Endodermal cell (in vitro differentiated cells): Measurements from ENCODE around the gene PCDHA4. TPM values are rescaled to one million over a fixed set of nuclear protein-coding genes. Genes with fewer than 3 reads are reported as not detected.

Experiments used
- DNase-seq: peaks from one replicate; pipeline ENCODE4 v3.0.0-alpha.2; 2017
- H3K27ac ChIP-seq: 2 replicates; pipeline ENCODE4 v1.5.1; 2013; ENCODE audit warnings: mild to moderate bottlenecking, low read depth, low read length, moderate library complexity
- H3K27me3 ChIP-seq: 2 replicates; pipeline ENCODE4 v1.6.1; 2013; ENCODE audit warnings: mild to moderate bottlenecking, low read length, moderate library complexity; ENCODE audit not compliant: insufficient read depth, control insufficient read depth, poor library complexity, severe bottlenecking
- H3K36me3 ChIP-seq: 2 replicates; pipeline ENCODE4 v1.7.0; 2013; ENCODE audit warnings: mild to moderate bottlenecking, low read length, moderate library complexity; ENCODE audit not compliant: control insufficient read depth, insufficient read depth
- H3K4me1 ChIP-seq: one replicate; pipeline ENCODE4 v1.7.0; 2013; ENCODE audit warnings: low read length; ENCODE audit not compliant: control insufficient read depth, insufficient read depth
- H3K4me3 ChIP-seq: 2 replicates; pipeline ENCODE4 v1.5.1; 2013; ENCODE audit warnings: mild to moderate bottlenecking, low read length, moderate library complexity
- H3K9ac ChIP-seq: 2 replicates; pipeline ENCODE4 v1.6.1; 2013; ENCODE audit warnings: mild to moderate bottlenecking, low read length, moderate library complexity; ENCODE audit not compliant: poor library complexity, severe bottlenecking; ENCODE audit errors: extremely low read depth
- H3K9me3 ChIP-seq: 2 replicates; pipeline ENCODE4 v1.6.1; 2013; ENCODE audit warnings: mild to moderate bottlenecking, low read length, moderate library complexity; ENCODE audit not compliant: control insufficient read depth
- H3K27ac Mint-ChIP-seq: 2 replicates; pipeline ENCODE4 v1.8.0; 2020; ENCODE audit warnings: mixed read lengths
- H3K27me3 Mint-ChIP-seq: 2 replicates; pipeline ENCODE4 v1.8.0; 2021; ENCODE audit warnings: mild to moderate bottlenecking, mixed read lengths; ENCODE audit not compliant: insufficient read depth
- H3K36me3 Mint-ChIP-seq: 2 replicates; pipeline ENCODE4 v1.8.0; 2020; ENCODE audit warnings: low read depth, mixed read lengths
- H3K4me1 Mint-ChIP-seq: 2 replicates; pipeline ENCODE4 v1.8.0; 2020; ENCODE audit warnings: mixed read lengths
- H3K4me3 Mint-ChIP-seq: 2 replicates; pipeline ENCODE4 v1.8.0; 2020; ENCODE audit warnings: mild to moderate bottlenecking, moderate library complexity, mixed read lengths
- H3K9me3 Mint-ChIP-seq: 2 replicates; pipeline ENCODE4 v1.8.0; 2020; ENCODE audit warnings: mild to moderate bottlenecking, mixed read lengths
- WGBS, 2 experiments: methylation state at CpG; one replicate each; pipeline versions ENCODE4 v1.1.5 to v1.1.7; 2013; ENCODE audit warnings: missing lambda C conversion rate in 2 of 2, mixed read lengths in 1 of 2; ENCODE audit not compliant: insufficient coverage in 1 of 2, insufficient read length in 1 of 2; 5-methylcytosine and 5-hydroxymethylcytosine counted together
- total RNA-seq, 2 donors: library from RNA; stranded (reverse); fragmentation: NEBNext Ultra II Directional in 1 of 2; extraction: Animal tissue kit (Norgen Biotek cat#: 25700) in 1 of 2; gene quantifications; 2 replicates in 1 of 2; 3 replicates in 1 of 2; pipeline ENCODE4 v1.2.1, GENCODE V29; 2021
- TF ChIP-seq, protein P1 (sequence below): fragments of 200-600 bp; sonication (generic); conservative IDR thresholded peaks from 2 replicates; pipeline ENCODE4 v1.5.0; 2021; ENCODE audit warnings: antibody characterized with exemption, mild to moderate bottlenecking

Gene PCDHA4
- total RNA-seq, 2 donors from 2014 or later: 5.6 to 6.3 TPM

DNA sequence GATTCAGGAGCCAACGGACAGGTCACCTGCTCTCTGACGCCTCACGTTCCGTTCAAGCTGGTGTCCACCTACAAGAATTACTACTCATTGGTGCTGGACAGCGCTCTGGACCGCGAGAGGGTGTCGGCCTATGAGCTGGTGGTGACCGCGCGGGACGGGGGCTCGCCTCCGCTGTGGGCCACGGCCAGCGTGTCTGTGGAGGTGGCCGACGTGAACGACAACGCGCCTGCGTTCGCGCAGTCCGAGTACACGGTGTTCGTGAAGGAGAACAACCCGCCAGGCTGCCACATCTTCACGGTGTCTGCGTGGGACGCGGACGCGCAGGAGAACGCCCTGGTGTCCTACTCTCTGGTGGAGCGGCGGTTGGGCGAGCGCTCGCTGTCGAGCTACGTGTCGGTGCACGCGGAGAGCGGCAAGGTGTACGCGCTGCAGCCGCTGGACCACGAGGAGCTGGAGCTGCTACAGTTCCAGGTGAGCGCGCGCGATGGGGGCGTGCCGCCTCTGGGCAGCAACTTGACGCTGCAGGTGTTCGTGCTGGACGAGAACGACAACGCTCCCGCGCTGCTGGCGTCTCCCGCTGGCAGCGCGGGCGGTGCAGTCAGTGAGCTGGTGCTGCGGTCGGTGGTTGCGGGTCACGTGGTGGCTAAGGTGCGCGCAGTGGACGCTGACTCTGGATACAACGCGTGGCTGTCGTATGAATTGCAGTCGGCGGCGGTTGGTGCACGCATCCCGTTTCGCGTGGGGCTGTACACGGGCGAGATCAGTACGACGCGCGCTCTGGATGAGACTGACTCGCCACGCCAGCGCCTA is 50.5 kb downstream of the PCDHA4 start:
- Mint-ChIP-seq H3K36me3 (peaks cover 41% of the 10 kb centered on the region), H3K27me3 (no peaks in the 10 kb centered on the region), H3K27ac (no peak overlapping the region), H3K9me3 (peaks cover 37% of the 10 kb centered on the region), H3K4me1 (peaks cover 6% of the 10 kb centered on the region), H3K4me3 (peak overlapping the region; percentile 96)
- H3K9ac ChIP-seq: no peak overlapping the region
- H3K36me3 ChIP-seq: no peaks in the 10 kb centered on the region
- DNase-seq: peak; percentile 42
- TF ChIP-seq, protein P1, sequence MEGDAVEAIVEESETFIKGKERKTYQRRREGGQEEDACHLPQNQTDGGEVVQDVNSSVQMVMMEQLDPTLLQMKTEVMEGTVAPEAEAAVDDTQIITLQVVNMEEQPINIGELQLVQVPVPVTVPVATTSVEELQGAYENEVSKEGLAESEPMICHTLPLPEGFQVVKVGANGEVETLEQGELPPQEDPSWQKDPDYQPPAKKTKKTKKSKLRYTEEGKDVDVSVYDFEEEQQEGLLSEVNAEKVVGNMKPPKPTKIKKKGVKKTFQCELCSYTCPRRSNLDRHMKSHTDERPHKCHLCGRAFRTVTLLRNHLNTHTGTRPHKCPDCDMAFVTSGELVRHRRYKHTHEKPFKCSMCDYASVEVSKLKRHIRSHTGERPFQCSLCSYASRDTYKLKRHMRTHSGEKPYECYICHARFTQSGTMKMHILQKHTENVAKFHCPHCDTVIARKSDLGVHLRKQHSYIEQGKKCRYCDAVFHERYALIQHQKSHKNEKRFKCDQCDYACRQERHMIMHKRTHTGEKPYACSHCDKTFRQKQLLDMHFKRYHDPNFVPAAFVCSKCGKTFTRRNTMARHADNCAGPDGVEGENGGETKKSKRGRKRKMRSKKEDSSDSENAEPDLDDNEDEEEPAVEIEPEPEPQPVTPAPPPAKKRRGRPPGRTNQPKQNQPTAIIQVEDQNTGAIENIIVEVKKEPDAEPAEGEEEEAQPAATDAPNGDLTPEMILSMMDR: no peak
- H3K9me3 ChIP-seq: peaks cover 5% of the 10 kb centered on the region
- H3K27ac ChIP-seq: no peak overlapping the region
- 97 to 99% methylated on average over 77 to 94 of the region's 94 CpGs for WGBS, 2 experiments
- H3K4me1 ChIP-seq: no peaks in the 10 kb centered on the region
- H3K27me3 ChIP-seq: no peaks in the 10 kb centered on the region
- H3K4me3 ChIP-seq: no peak overlapping the region

DNA sequence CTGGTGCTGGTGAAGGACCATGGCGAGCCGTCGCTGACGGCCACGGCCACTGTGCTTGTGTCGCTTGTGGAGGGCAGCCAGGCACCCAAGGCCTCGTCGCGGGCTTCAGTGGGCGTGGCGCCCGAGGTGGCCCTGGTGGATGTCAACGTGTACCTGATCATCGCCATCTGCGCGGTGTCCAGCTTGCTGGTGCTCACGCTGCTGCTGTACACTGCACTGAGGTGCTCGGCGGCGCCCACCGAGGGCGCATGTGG is 51.0 kb downstream of the PCDHA4 start:
- TF ChIP-seq, protein P1: no peak
- no peaks in the 10 kb centered on the region for H3K27me3 Mint-ChIP-seq
- no peak overlapping the region for H3K27ac Mint-ChIP-seq
- DNase-seq: no peak
- Histone ChIP-seq H3K4me1 (no peaks in the 10 kb centered on the region), H3K27ac (no peak overlapping the region), H3K27me3 (no peaks in the 10 kb centered on the region), H3K9me3 (peaks cover 5% of the 10 kb centered on the region), H3K9ac (no peak overlapping the region), H3K4me3 (no peak overlapping the region), H3K36me3 (no peaks in the 10 kb centered on the region)
- peaks cover 6% of the 10 kb centered on the region for H3K4me1 Mint-ChIP-seq
- peaks cover 42% of the 10 kb centered on the region for H3K9me3 Mint-ChIP-seq
- H3K36me3 Mint-ChIP-seq: peaks cover 47% of the 10 kb centered on the region
- WGBS, 2 experiments: 93 to 94% methylated on average over 6 to 22 of the region's 22 CpGs
- no peak overlapping the region for H3K4me3 Mint-ChIP-seq

DNA sequence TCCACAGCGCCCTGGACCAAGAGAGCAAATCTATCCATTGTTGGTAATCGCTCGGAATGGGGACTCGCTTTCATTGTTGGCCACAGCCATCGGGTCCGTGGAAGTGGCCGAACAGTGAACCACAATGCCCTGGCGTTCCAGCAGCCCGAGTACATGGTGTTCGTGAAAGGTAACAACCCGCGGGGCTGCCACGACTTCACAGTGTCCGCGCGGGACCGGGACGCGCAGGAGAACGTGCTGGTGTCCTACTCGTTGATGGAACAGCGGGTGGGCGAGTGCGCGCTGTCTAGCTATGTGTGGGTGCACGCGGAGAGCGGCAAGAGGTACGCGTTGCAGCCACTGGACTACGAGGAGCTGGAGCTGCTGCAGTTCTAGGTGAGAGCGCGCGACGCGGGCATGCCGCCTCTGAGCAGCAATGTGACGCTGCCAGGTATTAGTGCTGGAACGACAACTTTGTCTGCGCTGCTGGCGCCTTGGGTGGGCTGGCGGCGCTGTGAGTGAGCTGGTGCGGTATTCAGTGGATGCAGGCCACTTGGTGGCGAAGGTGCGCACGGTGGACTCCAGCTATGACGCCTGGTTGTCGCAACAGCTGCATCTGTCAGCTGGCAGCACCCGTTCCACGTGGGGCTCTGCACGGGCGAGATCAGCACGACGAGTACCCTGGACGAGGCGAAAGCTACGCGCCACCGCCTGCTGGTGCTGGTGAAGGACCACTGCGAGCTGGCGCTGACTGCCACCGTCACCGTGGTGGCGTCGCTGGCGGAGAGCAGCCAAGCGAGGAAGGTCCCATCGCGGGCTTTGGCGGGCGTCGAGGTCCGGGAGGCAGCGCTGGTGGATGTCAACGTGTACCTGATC is 55.8 kb downstream of the PCDHA4 start:
- Mint-ChIP-seq H3K27me3 (no peaks in the 10 kb centered on the region), H3K27ac (no peak overlapping the region), H3K4me3 (no peak overlapping the region), H3K4me1 (peaks cover 2% of the 10 kb centered on the region), H3K36me3 (peaks cover 47% of the 10 kb centered on the region), H3K9me3 (peaks cover 35% of the 10 kb centered on the region)
- Histone ChIP-seq H3K27me3 (no peaks in the 10 kb centered on the region), H3K27ac (no peak overlapping the region), H3K4me1 (no peaks in the 10 kb centered on the region), H3K36me3 (no peaks in the 10 kb centered on the region), H3K4me3 (no peak overlapping the region), H3K9me3 (no peaks in the 10 kb centered on the region), H3K9ac (no peak overlapping the region)
- TF ChIP-seq, protein P1: no peak
- DNase-seq: peak; percentile 42
- 96% methylated on average over 70 to 76 of the region's 76 CpGs for WGBS, 2 experiments

Other genes starting within 250 kb of the PCDHA4 start
- gene SRA1, start 249.6 kb upstream of the PCDHA4 start, total RNA-seq: 10 to 100 TPM; 40.5 to 42.9 TPM
- 10 to 100 TPM; 36.4 to 41.4 TPM for gene APBB3, start 242.5 kb upstream of the PCDHA4 start, total RNA-seq
- 10 to 100 TPM; 61.6 to 68.9 TPM for gene SLC35A4, start 242.2 kb upstream of the PCDHA4 start, total RNA-seq
- under 1 TPM in 1 of 2 donors, not detected in 1; 0.18 TPM for gene CD14, start 173.9 kb upstream of the PCDHA4 start, total RNA-seq
- gene TMCO6, start 167.6 kb upstream of the PCDHA4 start, total RNA-seq: 10 to 100 TPM; 29.3 to 34.6 TPM
- 10 to 100 TPM; 75.5 to 82.2 TPM for gene NDUFA2, start 159.4 kb upstream of the PCDHA4 start, total RNA-seq
- 10 to 100 TPM; 68.9 to 76.8 TPM for gene IK, start 159.2 kb upstream of the PCDHA4 start, total RNA-seq
- 10 to 100 TPM; 20.4 to 23.1 TPM for gene WDR55, start 142.2 kb upstream of the PCDHA4 start, total RNA-seq
- gene DND1, start 133.5 kb upstream of the PCDHA4 start, total RNA-seq: 1 to 10 TPM; 1.1 to 1.6 TPM
- gene HARS1, start 115.7 kb upstream of the PCDHA4 start, total RNA-seq: 10 to 100 TPM; 48.0 to 52.1 TPM
- 10 to 100 TPM; 30.9 to 35.5 TPM for gene HARS2, start 115.6 kb upstream of the PCDHA4 start, total RNA-seq
- 10 to 100 TPM; 62.6 to 73.1 TPM for gene ZMAT2, start 106.6 kb upstream of the PCDHA4 start, total RNA-seq
- gene PCDHA1, start 20.9 kb upstream of the PCDHA4 start, total RNA-seq: 1 to 10 TPM in 1 of 2 donors, under 1 TPM in 1; 0.18 to 2.9 TPM
- 1 to 10 TPM; 1.4 to 2.3 TPM for gene PCDHA2, start 12.2 kb upstream of the PCDHA4 start, total RNA-seq
- 1 to 10 TPM; 1.3 to 2.8 TPM for gene PCDHA3, start 6.0 kb upstream of the PCDHA4 start, total RNA-seq
- 1 to 10 TPM; 1.8 to 1.9 TPM for gene PCDHA5, start 14.5 kb downstream of the PCDHA4 start, total RNA-seq
- 1 to 10 TPM; 6.2 to 6.5 TPM for gene PCDHA6, start 20.9 kb downstream of the PCDHA4 start, total RNA-seq
- 1 to 10 TPM; 2.5 to 6.6 TPM for gene PCDHA7, start 27.2 kb downstream of the PCDHA4 start, total RNA-seq
- gene PCDHA8, start 34.1 kb downstream of the PCDHA4 start, total RNA-seq: 1 to 10 TPM in 1 of 2 donors, under 1 TPM in 1; 0.71 to 2.5 TPM
- gene PCDHA9, start 41.3 kb downstream of the PCDHA4 start, total RNA-seq: 1 to 10 TPM in 1 of 2 donors, under 1 TPM in 1; 0.60 to 2.6 TPM
- 10 to 100 TPM; 10.2 to 17.7 TPM for gene PCDHA10, start 48.8 kb downstream of the PCDHA4 start, total RNA-seq
- 10 to 100 TPM in 1 of 2 donors, 1 to 10 TPM in 1; 4.7 to 11.7 TPM for gene PCDHA11, start 61.9 kb downstream of the PCDHA4 start, total RNA-seq
- gene PCDHA12, start 68.2 kb downstream of the PCDHA4 start, total RNA-seq: 10 to 100 TPM; 11.2 to 13.8 TPM
- gene PCDHA13, start 75.1 kb downstream of the PCDHA4 start, total RNA-seq: 1 to 10 TPM; 1.2 to 3.8 TPM
- 1 to 10 TPM; 3.2 to 6.1 TPM for gene PCDHAC1, start 119.2 kb downstream of the PCDHA4 start, total RNA-seq
- 1 to 10 TPM in 1 of 2 donors, under 1 TPM in 1; 0.49 to 2.4 TPM for gene PCDHAC2, start 159.4 kb downstream of the PCDHA4 start, total RNA-seq
- gene PCDHB1, start 244.3 kb downstream of the PCDHA4 start, total RNA-seq: under 1 TPM in 1 of 2 donors, not detected in 1; 0.04 TPM